Peyer's patch (tissue), 4 donors: ENCODE data around the gene FXR2. TPM values are rescaled to one million over a fixed set of nuclear protein-coding genes. Genes with fewer than 3 reads are reported as not detected.

ENCODE experiments used
- DNase-seq, 3 donors: peaks; one replicate each; pipeline ENCODE4 v3.0.0-alpha.2; 2017 to 2019
- H3K27ac ChIP-seq, 4 donors: fragments of 200-600 bp; sonication (generic); one replicate each; pipeline ENCODE4 v1.5.1; 2016 to 2019
- H3K27me3 ChIP-seq, 2 donors: fragments of 200-600 bp; sonication (generic); one replicate each; pipeline ENCODE4 v1.5.1; 2019
- H3K36me3 ChIP-seq, 3 donors: fragments of 200-600 bp; sonication (generic); one replicate each; pipeline ENCODE4 v1.5.1; 2016 to 2019
- H3K4me1 ChIP-seq, 4 donors: fragments of 200-600 bp; sonication (generic); one replicate each; pipeline ENCODE4 v1.5.1; 2016 to 2019
- H3K4me3 ChIP-seq, 4 donors: fragments of 200-600 bp; sonication (generic); 1 replicate in 3 of 4; 2 replicates in 1 of 4; pipeline ENCODE4 v1.5.1; 2016 to 2019; ENCODE audit warnings: mild to moderate bottlenecking in 1 of 4
- H3K9me3 ChIP-seq, 4 donors: fragments of 200-600 bp; sonication (generic); one replicate each; pipeline ENCODE4 v1.5.1; 2016 to 2019; ENCODE audit warnings: mild to moderate bottlenecking in 1 of 4
- POLR2A ChIP-seq, 2 donors: fragments of 450-650 bp; IDR thresholded peaks; one replicate each; pipeline ENCODE4 v1.5.1; 2017; ENCODE audit warnings: antibody characterized with exemption in 2 of 2, mild to moderate bottlenecking in 2 of 2, moderate library complexity in 2 of 2
- total RNA-seq, 4 donors: library from RNA; depleted of rRNA; stranded (reverse); fragments of >200 nt; gene quantifications; one replicate each; pipeline ENCODE4 v1.1.0, GENCODE V29; 2016
- TF ChIP-seq, protein P1 (sequence below), 6 experiments: fragments of 450-650 bp in 4 of 6; fragments of 200-600 bp in 2 of 6; sonication (generic) in 1 of 6; IDR thresholded peaks; one replicate each; pipeline ENCODE4 v1.5.1; 2017 to 2019; ENCODE audit warnings: antibody characterized with exemption in 6 of 6, mild to moderate bottlenecking in 3 of 6, moderate library complexity in 1 of 6

The FXR2 gene
- total RNA-seq, 4 donors from 2014 or later = 28.8 to 38.1 (median 30.4) TPM

DNA sequence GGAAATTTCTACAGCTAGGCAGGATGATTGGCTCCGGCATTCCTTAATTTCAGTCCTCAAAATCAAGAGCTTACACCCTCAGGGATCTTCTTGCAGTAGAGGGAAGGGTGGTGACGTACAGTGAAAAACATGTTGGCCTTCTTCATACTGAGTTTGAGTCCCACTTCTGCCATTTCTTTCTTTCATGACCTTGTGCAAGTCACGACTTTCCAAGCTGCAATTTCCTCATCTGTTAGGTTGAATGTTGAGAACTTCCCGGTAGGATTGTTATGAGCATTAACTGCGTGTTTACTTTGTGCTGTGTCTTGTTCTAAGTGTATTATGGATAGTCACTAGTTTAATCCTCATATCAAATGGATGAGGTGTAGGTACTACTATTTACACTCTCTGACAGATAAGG, 45.1 kb downstream of the FXR2 start:
- Histone ChIP-seq H3K4me1 (peaks cover 2 to 22% (median 10%) of the 10 kb centered on the region in 4 donors), H3K27me3 (no peaks in the 10 kb centered on the region), H3K9me3 (no peaks in the 10 kb centered on the region), H3K4me3 (no peak overlapping the region), H3K36me3 (peaks cover 0 to 59% (median 0%) of the 10 kb centered on the region in 3 donors), H3K27ac (no peak overlapping the region)
- DNase-seq = no peak
- no peak for TF ChIP-seq POLR2A (IDR thresholded peaks at IDR 0.05)
- TF ChIP-seq, protein P1, sequence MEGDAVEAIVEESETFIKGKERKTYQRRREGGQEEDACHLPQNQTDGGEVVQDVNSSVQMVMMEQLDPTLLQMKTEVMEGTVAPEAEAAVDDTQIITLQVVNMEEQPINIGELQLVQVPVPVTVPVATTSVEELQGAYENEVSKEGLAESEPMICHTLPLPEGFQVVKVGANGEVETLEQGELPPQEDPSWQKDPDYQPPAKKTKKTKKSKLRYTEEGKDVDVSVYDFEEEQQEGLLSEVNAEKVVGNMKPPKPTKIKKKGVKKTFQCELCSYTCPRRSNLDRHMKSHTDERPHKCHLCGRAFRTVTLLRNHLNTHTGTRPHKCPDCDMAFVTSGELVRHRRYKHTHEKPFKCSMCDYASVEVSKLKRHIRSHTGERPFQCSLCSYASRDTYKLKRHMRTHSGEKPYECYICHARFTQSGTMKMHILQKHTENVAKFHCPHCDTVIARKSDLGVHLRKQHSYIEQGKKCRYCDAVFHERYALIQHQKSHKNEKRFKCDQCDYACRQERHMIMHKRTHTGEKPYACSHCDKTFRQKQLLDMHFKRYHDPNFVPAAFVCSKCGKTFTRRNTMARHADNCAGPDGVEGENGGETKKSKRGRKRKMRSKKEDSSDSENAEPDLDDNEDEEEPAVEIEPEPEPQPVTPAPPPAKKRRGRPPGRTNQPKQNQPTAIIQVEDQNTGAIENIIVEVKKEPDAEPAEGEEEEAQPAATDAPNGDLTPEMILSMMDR (IDR thresholded peaks at IDR 0.05) = no peak

- no peak for DNase-seq
- Histone ChIP-seq H3K36me3 (peaks cover 0 to 44% (median 0%) of the 10 kb centered on the region in 3 donors), H3K27me3 (no peaks in the 10 kb centered on the region), H3K27ac (no peak overlapping the region), H3K4me3 (peak overlapping the region in 1 of 4 donors; percentile 99), H3K9me3 (peaks cover 0 to 4% (median 0%) of the 10 kb centered on the region in 4 donors), H3K4me1 (peaks cover 5 to 54% (median 26%) of the 10 kb centered on the region in 4 donors)
- TF ChIP-seq, protein P1 (IDR thresholded peaks at IDR 0.05) = no peak
- no peak for TF ChIP-seq POLR2A (IDR thresholded peaks at IDR 0.05)
Observed at GRCh38 chr17:7563115-7563869, 51.4 kb downstream of the FXR2 start.

- DNase-seq = no peak
- no peak for TF ChIP-seq POLR2A (IDR thresholded peaks at IDR 0.05)
- TF ChIP-seq, protein P1 (IDR thresholded peaks at IDR 0.05) = no peak
- H3K4me3 ChIP-seq = peak overlapping the region; percentile 71 to 99 (median 90)
- peak overlapping the region; percentile 89 to 99 (median 93) for H3K27ac ChIP-seq
- H3K27me3 ChIP-seq = no peaks in the 10 kb centered on the region
- peaks cover 9 to 61% (median 32%) of the 10 kb centered on the region in 4 donors for H3K4me1 ChIP-seq
- peaks cover 0 to 40% (median 0%) of the 10 kb centered on the region in 3 donors for H3K36me3 ChIP-seq
- H3K9me3 ChIP-seq = peaks cover 0 to 4% (median 0%) of the 10 kb centered on the region in 4 donors
Observed at GRCh38 chr17:7562208-7562605, 52.5 kb downstream of the FXR2 start.

- Histone ChIP-seq H3K4me1 (peaks cover 9 to 66% (median 32%) of the 10 kb centered on the region in 4 donors), H3K9me3 (peaks cover 0 to 4% (median 0%) of the 10 kb centered on the region in 4 donors), H3K27ac (peak within 1 kb of the TSS; percentile 89 to 99 (median 93)), H3K4me3 (peak within 1 kb of the TSS; percentile 71 to 99 (median 90)), H3K27me3 (no peaks in the 10 kb centered on the region), H3K36me3 (peaks cover 0 to 35% (median 0%) of the 10 kb centered on the region in 3 donors)
- DNase-seq = peak; percentile 89 to 96 (median 93)
- peak; percentile 39 to 42 for TF ChIP-seq POLR2A (IDR thresholded peaks at IDR 0.05)
- TF ChIP-seq, protein P1 (IDR thresholded peaks at IDR 0.05) = peak in 3 of 6 experiments; percentile 6 to 27 (median 18)
Observed at GRCh38 chr17:7561589-7562207, 53.0 kb downstream of the FXR2 start, which contains the start of gene SENP3. Gene SENP3 (plus strand): TSS chr17:7561919. CDS start chr17:7563077, 1,158 bp downstream.

DNA sequence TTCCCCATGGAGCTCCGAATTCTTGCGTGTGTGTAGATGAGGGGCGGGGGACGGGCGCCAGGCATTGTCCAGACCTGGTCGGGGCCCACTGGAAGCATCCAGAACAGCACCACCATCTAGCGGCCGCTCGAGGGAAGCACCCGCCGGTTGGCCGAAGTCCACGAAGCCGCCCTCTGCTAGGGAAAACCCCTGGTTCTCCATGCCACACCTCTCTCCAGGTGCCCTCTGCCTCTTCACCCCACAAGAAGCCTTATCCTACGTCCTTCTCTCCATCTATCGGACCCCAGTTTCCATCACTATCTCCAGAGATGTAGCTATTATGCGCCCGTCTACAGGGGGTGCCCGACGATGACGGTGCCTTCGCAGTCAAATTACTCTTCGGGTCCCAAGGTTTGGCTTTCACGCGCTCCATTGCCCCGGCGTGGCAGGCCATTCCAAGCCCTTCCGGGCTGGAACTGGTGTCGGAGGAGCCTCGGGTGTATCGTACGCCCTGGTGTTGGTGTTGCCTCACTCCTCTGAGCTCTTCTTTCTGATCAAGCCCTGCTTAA, 53.6 kb downstream of the FXR2 start:
- TF ChIP-seq, protein P1 (IDR thresholded peaks at IDR 0.05) = peak; percentile 74 to 96 (median 94)
- peak in 1 of 2 donors; percentile 12 for TF ChIP-seq POLR2A (IDR thresholded peaks at IDR 0.05)
- Histone ChIP-seq H3K4me1 (peaks cover 9 to 68% (median 32%) of the 10 kb centered on the region in 4 donors), H3K9me3 (peaks cover 0 to 4% (median 0%) of the 10 kb centered on the region in 4 donors), H3K4me3 (peak overlapping the region; percentile 71 to 99 (median 90)), H3K36me3 (peaks cover 0 to 30% (median 0%) of the 10 kb centered on the region in 3 donors), H3K27ac (peak overlapping the region; percentile 89 to 99 (median 93)), H3K27me3 (no peaks in the 10 kb centered on the region)
- peak; percentile 88 to 97 (median 96) for DNase-seq
